ENCODE results near the gene RAB7A. TPM values are rescaled to one million over a fixed set of nuclear protein-coding genes. Genes with fewer than 3 reads are reported as not detected.

RAB7A gene
- total RNA-seq, 1 donor from 2014 or later = 155 TPM

DNA sequence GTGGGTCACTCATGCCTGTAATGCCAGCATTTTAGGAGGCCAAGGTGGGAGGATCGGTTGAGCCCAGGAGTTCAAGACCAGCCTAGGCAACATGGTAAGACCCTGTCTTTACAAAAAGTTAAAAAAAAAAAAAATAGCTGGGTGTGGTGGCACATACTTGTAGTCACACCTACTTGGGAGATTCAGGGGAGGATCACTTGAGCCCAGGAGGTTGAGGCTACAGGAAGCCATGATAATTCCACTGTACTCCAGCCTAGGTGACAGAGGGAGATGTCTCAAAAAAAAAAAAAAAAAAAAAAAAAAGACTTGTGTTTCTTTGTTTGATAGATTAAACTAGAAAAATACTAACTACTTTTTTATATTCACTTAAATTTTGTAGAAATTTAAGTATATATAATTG lies 14.6 kb downstream of the RAB7A start:
- TF ChIP-seq, protein P1, sequence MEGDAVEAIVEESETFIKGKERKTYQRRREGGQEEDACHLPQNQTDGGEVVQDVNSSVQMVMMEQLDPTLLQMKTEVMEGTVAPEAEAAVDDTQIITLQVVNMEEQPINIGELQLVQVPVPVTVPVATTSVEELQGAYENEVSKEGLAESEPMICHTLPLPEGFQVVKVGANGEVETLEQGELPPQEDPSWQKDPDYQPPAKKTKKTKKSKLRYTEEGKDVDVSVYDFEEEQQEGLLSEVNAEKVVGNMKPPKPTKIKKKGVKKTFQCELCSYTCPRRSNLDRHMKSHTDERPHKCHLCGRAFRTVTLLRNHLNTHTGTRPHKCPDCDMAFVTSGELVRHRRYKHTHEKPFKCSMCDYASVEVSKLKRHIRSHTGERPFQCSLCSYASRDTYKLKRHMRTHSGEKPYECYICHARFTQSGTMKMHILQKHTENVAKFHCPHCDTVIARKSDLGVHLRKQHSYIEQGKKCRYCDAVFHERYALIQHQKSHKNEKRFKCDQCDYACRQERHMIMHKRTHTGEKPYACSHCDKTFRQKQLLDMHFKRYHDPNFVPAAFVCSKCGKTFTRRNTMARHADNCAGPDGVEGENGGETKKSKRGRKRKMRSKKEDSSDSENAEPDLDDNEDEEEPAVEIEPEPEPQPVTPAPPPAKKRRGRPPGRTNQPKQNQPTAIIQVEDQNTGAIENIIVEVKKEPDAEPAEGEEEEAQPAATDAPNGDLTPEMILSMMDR (IDR thresholded peaks at IDR 0.05; ENCODE audit: unreplicated experiment) = no peak
- Mint-ChIP-seq H3K9me3 (ENCODE audit: unreplicated experiment) (no peaks in the 10 kb centered on the region), H3K4me3 (ENCODE audit: unreplicated experiment) (no peak overlapping the region), H3K36me3 (ENCODE audit: low read depth, unreplicated experiment) (peaks cover 16% of the 10 kb centered on the region), H3K4me1 (ENCODE audit: unreplicated experiment) (peaks cover 6% of the 10 kb centered on the region), H3K27ac (ENCODE audit: unreplicated experiment) (no peak overlapping the region), H3K27me3 (ENCODE audit: unreplicated experiment) (no peaks in the 10 kb centered on the region)
- no peak for DNase-seq (ENCODE audit: low spot score)

DNA sequence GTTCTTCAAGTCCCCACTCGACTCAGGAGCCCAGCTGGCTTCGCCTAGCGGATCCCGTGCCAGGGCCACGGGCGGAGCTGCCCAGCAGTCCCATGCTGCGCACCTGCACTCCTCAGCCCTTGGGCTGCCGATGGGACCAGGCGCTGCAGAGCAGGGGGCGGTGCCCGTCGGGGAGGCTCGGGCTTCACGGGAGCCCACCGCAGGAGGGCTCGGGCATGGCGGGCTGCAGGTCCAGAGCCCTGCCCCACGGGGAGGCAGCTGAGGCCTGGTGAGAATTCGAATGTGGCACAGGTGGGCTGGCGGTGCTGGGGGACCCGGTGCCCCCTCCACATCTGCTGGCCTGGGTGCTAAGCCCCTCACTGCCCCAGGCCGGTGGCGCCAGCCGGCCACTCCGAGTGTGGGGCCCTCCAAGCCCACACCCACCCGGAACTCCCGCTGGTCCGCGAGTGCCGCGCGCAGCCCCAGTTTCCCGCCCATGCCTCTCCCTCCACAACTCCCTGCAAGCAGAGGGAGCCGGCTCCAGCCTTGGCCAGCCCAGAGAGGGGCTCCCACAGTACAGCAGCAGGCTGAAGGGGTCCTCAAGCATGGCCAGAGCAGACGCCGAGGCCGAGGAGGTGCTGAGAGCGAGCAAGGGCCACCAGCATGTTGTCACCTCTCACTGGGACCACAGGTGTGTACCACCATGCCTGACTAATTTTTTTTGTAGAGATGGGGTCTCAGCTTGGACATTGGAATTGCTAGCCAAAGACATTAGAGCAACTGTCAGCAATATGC lies 17.0 kb downstream of the RAB7A start:
- Mint-ChIP-seq H3K4me1 (ENCODE audit: unreplicated experiment) (peaks cover 6% of the 10 kb centered on the region), H3K4me3 (ENCODE audit: unreplicated experiment) (no peak overlapping the region), H3K36me3 (ENCODE audit: low read depth, unreplicated experiment) (peaks cover 16% of the 10 kb centered on the region), H3K9me3 (ENCODE audit: unreplicated experiment) (no peaks in the 10 kb centered on the region), H3K27ac (ENCODE audit: unreplicated experiment) (no peak overlapping the region), H3K27me3 (ENCODE audit: unreplicated experiment) (no peaks in the 10 kb centered on the region)
- no peak for DNase-seq (ENCODE audit: low spot score)
- TF ChIP-seq, protein P1 (IDR thresholded peaks at IDR 0.05; ENCODE audit: unreplicated experiment) = no peak

DNA sequence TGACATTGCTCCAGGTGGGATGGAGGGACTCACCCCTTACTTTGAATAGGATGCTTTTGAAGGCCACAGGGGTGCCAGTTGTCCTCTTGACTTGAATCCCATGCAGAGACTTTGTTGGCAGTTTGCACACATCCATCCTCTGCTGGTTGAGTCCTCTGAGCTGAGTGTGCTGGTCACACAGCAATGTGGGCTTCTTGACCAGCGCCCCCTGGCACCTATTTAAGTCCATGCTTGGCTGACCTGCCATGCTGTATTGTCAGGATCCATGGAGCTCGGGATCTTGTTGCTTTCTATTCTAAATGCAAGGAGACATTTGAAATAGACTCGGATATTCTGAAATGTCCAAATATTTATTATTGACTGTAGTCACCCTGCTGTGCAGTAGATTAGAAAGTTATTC lies 19.8 kb downstream of the RAB7A start:
- Mint-ChIP-seq H3K4me1 (ENCODE audit: unreplicated experiment) (no peaks in the 10 kb centered on the region), H3K9me3 (ENCODE audit: unreplicated experiment) (no peaks in the 10 kb centered on the region), H3K4me3 (ENCODE audit: unreplicated experiment) (no peak overlapping the region), H3K27me3 (ENCODE audit: unreplicated experiment) (no peaks in the 10 kb centered on the region), H3K27ac (ENCODE audit: unreplicated experiment) (no peak overlapping the region), H3K36me3 (ENCODE audit: low read depth, unreplicated experiment) (peaks cover 25% of the 10 kb centered on the region)
- no peak for DNase-seq (ENCODE audit: low spot score)
- TF ChIP-seq, protein P1 (IDR thresholded peaks at IDR 0.05; ENCODE audit: unreplicated experiment) = no peak

DNA sequence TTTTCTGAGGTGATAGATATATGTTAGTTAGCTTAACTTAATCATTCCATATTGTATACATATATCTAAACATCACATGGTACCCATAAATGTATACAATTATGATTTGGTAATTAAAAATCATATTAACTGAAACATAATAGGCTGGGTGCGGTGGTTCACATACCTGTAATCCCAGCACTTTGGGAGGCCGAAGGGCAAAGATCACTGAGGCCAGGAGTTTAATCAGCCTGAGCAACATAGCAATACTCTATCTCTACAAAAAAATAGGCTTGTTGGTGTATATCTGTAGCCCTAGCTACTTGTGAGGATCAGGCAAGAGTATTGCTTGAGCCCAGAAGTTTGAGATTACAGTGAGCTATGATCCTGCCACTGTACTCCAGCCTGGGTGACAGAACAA lies 20.9 kb downstream of the RAB7A start:
- no peak overlapping the region for H3K4me3 Mint-ChIP-seq (ENCODE audit: unreplicated experiment)
- DNase-seq (ENCODE audit: low spot score) = no peak
- peaks cover under 1% of the 10 kb centered on the region for H3K4me1 Mint-ChIP-seq (ENCODE audit: unreplicated experiment)
- H3K9me3 Mint-ChIP-seq (ENCODE audit: unreplicated experiment) = no peaks in the 10 kb centered on the region
- no peak overlapping the region for H3K27ac Mint-ChIP-seq (ENCODE audit: unreplicated experiment)
- peaks cover 22% of the 10 kb centered on the region for H3K36me3 Mint-ChIP-seq (ENCODE audit: low read depth, unreplicated experiment)
- TF ChIP-seq, protein P1 (IDR thresholded peaks at IDR 0.05; ENCODE audit: unreplicated experiment) = no peak
- no peaks in the 10 kb centered on the region for H3K27me3 Mint-ChIP-seq (ENCODE audit: unreplicated experiment)

DNA sequence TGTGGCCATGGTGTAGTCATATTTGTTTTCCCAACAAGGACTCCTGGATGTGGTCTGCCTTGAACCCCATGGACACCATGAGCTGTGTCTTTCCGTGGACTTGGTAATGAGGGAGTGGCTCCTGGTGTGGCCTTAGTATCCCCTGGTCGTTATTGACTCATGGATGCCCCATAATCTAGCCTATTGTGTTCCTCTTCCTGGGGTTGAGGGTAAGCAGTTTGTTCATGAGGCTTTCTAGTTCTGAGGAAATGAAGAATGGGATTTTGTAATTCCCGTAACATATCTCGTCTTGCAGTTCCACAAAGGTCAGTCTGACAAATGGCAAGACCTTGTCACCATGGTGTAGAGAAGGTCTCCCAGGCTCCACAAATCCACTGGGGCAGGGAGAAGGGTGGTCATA lies 22.6 kb downstream of the RAB7A start:
- peaks cover 13% of the 10 kb centered on the region for H3K36me3 Mint-ChIP-seq (ENCODE audit: low read depth, unreplicated experiment)
- H3K9me3 Mint-ChIP-seq (ENCODE audit: unreplicated experiment) = no peaks in the 10 kb centered on the region
- no peak for DNase-seq (ENCODE audit: low spot score)
- no peak overlapping the region for H3K4me3 Mint-ChIP-seq (ENCODE audit: unreplicated experiment)
- peaks cover 3% of the 10 kb centered on the region for H3K4me1 Mint-ChIP-seq (ENCODE audit: unreplicated experiment)
- TF ChIP-seq, protein P1 (IDR thresholded peaks at IDR 0.05; ENCODE audit: unreplicated experiment) = no peak
- no peak overlapping the region for H3K27ac Mint-ChIP-seq (ENCODE audit: unreplicated experiment)
- H3K27me3 Mint-ChIP-seq (ENCODE audit: unreplicated experiment) = no peaks in the 10 kb centered on the region

Measured in endothelial cell (in vitro differentiated cells).